RKO (cell line): ENCODE data around the gene ATP5F1D.

Source experiments
- DNase-seq: peaks from one replicate; pipeline ENCODE4 v3.0.0-alpha.2; 2016; ENCODE audit warnings: low spot score

The ATP5F1D gene

GRCh38 chr19:1259206-1259875 is 17.8 kb downstream of the ATP5F1D start:
- DNase-seq = peak; percentile 76

- peak; percentile 44 for DNase-seq
These were observed 18.6 kb downstream of the ATP5F1D start for GRCh38 chr19:1259876-1260748.

GRCh38 chr19:1260749-1261537 is 19.4 kb downstream of the ATP5F1D start:
- peak; percentile 96 for DNase-seq

- peak; percentile 67 for DNase-seq
These were observed 19.9 kb downstream of the ATP5F1D start for GRCh38 chr19:1261538-1261797.

GRCh38 chr19:1261798-1262622 is 20.5 kb downstream of the ATP5F1D start:
- DNase-seq = no peak

- DNase-seq = no peak
These were observed 21.1 kb downstream of the ATP5F1D start for GRCh38 chr19:1262623-1263123.

- no peak for DNase-seq
These were observed 21.6 kb downstream of the ATP5F1D start for GRCh38 chr19:1263188-1263587.

GRCh38 chr19:1264801-1265614 is 23.5 kb downstream of the ATP5F1D start:
- DNase-seq = peak; percentile 85

DNA sequence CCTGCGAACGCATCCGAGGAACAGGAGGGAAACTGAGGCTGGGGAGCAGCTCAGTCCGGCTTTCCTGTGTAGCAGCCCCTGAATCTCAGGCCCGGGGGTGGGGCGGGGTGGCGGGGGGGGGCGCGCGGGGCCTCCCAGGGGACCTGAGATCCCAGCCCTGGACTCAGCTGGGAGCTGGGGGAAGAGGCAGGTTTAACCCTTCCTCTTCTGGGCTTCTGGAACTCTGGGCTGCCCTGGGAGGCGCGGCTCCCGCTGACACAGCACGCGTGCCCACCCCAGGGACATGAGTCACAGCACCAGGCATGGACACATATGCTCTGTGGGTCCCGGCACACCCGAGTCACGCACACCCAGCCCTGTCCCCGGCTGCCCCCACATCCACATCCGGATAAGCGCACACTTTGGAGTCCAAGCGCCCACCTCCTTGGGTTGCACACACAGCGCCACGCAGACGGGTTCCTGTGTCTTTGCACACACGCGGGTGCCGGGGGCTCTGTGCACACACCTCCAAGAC is 24.1 kb downstream of the ATP5F1D start:
- peak; percentile 69 for DNase-seq

DNA sequence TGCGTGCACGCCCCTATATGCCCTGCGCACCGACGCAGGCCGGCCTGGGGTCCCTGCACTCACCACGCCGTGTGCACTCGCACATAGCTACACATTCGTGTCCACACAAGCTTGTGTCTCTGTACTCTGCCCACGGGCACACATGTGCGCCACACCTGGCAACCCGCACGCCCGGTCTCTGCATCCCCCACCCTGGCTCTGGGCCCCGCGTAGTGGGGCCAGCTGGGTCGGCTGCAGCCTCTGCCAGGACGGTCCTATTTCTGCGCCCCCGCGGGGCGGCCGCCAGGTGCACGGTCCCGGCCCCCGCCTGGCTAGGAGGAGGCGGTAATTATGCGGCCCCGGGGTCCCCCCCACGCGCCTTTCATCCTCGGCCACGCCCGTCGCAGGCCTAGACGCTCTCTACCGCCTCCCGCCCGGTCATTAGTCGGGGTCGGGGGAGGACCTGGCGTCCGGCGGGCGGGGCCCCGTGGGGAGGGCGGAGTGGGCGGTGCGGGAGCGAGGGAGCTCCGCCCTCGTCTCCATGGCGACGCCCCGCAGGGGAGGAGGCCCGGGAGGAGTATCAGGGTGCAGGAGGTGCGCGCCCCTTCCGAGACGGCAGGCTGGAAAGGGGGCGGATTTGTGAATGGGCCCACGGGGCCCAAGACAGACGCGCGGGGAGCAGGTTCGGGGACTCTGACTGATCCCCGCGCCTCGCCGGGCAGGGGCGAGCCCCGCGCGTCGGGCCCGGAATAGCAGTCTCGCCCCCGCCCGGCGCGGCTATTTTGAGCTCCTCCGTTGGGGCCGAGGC is 24.8 kb downstream of the ATP5F1D start:
- peak; percentile 85 for DNase-seq

- DNase-seq = peak; percentile 45
These were observed 25.4 kb downstream of the ATP5F1D start for GRCh38 chr19:1266916-1267476.

DNA sequence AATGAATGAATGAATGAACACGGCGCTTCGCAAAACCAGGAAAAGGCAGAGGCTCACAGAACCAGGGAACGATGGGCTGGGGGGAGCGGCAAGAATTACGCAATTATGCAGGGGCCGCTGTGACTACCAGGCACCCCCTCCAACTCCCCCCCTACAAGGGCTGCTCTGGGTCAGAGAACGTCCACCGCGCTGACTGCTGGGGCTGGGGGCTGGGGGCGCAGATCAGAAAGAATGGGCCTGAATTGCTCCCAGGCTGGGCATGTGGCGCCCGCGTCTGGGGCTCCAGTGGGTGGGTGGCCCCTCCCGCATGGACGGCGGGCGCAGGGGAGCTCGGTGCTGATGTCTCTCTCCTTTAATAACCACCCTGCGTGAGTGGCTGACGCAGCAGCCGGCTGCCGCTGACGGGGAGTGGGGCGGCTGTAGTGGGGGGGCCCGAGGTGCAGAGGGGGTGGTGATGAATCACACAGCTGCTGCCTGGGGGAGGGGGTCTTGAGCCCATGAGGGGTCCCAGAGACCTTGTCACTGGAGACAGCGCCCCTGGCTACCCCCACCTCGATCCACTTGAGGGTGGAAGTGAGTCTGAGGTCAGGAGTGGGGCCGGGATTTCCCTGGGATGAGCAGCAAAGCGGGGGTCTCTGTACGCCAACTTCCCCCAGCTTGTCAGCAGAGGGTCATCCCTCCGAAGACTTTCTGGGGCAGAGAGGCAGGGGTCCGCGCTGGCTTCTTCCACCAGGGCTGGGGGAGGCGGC is 26.1 kb downstream of the ATP5F1D start:
- DNase-seq = no peak

GRCh38 chr19:1268226-1269064 is 26.9 kb downstream of the ATP5F1D start:
- DNase-seq = no peak

- DNase-seq = peak; percentile 98
These were observed 27.5 kb downstream of the ATP5F1D start, which contains the start of gene CIRBP for GRCh38 chr19:1269065-1269477. TSS of gene CIRBP (plus strand) at chr19:1269332. CDS start at chr19:1270934, 1,602 bp downstream.

GRCh38 chr19:1269478-1270212 is 28.1 kb downstream of the ATP5F1D start:
- peak; percentile 92 for DNase-seq

DNA sequence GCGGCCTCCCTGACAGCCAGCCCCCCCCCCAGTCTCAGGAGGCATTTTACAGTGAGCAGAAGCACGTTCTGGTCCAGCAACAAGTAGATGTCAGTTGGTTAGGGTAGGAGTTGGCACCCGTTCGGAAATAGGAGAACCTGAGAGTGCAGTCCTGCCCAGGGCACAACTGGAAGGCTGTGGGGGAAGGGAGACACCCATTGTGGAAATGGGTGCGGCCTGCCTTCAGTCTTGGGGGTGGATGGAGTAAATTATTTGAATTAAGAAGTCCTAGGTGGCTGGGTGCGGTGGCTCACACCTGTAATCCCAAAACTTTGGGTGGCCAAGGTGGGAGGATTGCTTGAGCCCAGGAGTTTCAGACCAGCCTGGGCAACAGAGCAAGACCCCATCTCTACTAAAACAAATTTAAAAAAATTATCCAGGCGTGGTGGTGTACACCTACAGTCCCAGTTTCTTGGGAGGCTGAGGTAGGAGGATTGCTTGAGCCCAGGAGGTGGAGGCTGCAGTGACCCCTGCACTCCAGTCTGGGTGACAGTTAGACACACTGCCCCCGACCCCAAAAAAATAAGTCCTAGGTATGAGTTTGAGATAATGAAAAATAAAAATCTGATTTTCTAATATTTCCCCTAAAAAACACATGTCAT is 28.8 kb downstream of the ATP5F1D start:
- DNase-seq = no peak
